ENCODE measurements around the gene FAM89A. TPM values are rescaled to one million over a fixed set of nuclear protein-coding genes. Genes with fewer than 3 reads are reported as not detected.

FAM89A gene
- total RNA-seq, 1 experiment from 2014 or later, result 23.6 TPM

DNA sequence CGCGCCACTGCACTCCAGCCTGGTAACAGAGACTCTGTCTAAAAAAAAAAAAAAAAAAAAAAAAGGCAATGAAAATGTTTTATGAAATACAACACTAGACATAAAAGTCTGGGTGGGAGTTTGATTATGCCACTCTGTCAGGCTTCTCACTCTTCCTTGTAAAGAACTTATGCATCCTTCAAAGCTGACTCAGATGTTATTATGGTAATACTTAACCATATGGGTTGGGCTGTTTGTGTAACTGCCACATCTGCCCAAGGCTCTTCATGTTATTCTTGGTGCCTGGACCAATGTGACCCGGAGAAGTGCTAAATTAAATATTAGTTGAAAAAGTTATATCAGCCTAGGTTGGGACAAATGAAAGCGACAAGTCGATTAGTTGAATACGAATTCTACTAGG, 23.8 kb downstream of the FAM89A start:
- Histone ChIP-seq H3K36me3 (ENCODE audit: control insufficient read depth in 1 of 2, insufficient read depth in 2 of 2, low read length in 2 of 2) (no peaks in the 10 kb centered on the region), H3K4me1 (ENCODE audit: control insufficient read depth in 1 of 2, insufficient read depth in 2 of 2, low read length in 2 of 2) (no peaks in the 10 kb centered on the region), H3K27ac (ENCODE audit: low read depth, low read length) (no peak overlapping the region), H3K79me2 (ENCODE audit: insufficient read depth, low read length) (no peaks in the 10 kb centered on the region), H2AFZ (ENCODE audit: low read depth, low read length, poor library complexity, severe bottlenecking) (no peak overlapping the region), H3K9ac (ENCODE audit: low read length) (no peak overlapping the region), H4K20me1 (ENCODE audit: insufficient read depth) (no peaks in the 10 kb centered on the region), H3K27me3 (ENCODE audit: insufficient read depth, low read length) (no peaks in the 10 kb centered on the region), H3K9me2 (ENCODE audit: insufficient read depth) (no peaks in the 10 kb centered on the region), H3K4me3 (replicated peaks in 1 of 2; ENCODE audit: low read depth in 1 of 2, low read length in 2 of 2) (no peak overlapping the region), H3K4me2 (ENCODE audit: low read length) (no peak overlapping the region), H3K9me3 (ENCODE audit: control insufficient read depth in 1 of 2, insufficient read depth in 1 of 2, low read depth in 1 of 2, low read length in 2 of 2) (no peaks in the 10 kb centered on the region)
- intact Hi-C loops (cut with micrococcal nuclease), result no loop called here
- no TSS peak for BruUV-seq (replicated peaks)
- ATAC-seq, result no peak
- TF ChIP-seq CBX3 (IDR thresholded peaks at IDR 0.05; ENCODE audit: low read depth) (no peak), POLR2A (IDR thresholded peaks at IDR 0.05; ENCODE audit: borderline replicate concordance, extremely low read depth, insufficient read depth, insufficient read length) (no peak), FOSL1 (IDR thresholded peaks at IDR 0.05; ENCODE audit: low read depth) (no peak), ZNF274 (IDR thresholded peaks at IDR 0.05; ENCODE audit: low read depth, low read length) (no peak), ELF1 (IDR thresholded peaks at IDR 0.05; ENCODE audit: borderline replicate concordance, low read depth) (no peak), YY1 (IDR thresholded peaks at IDR 0.05; ENCODE audit: extremely low read depth, insufficient replicate concordance, low read depth, low read length) (no peak), SP1 (IDR thresholded peaks at IDR 0.05; ENCODE audit: low read depth) (no peak), EZH2phosphoT487 (IDR thresholded peaks at IDR 0.05; ENCODE audit: borderline replicate concordance) (no peak), JUND (IDR thresholded peaks at IDR 0.05) (no peak), EZH2 (IDR thresholded peaks at IDR 0.05) (no peak), SRF (IDR thresholded peaks at IDR 0.05; ENCODE audit: low read depth) (no peak), ZBTB33 (IDR thresholded peaks at IDR 0.05; ENCODE audit: extremely low read depth, insufficient replicate concordance, low read length) (no peak), TCF7L2 (IDR thresholded peaks at IDR 0.05; ENCODE audit: borderline replicate concordance, extremely low read depth, insufficient read depth, insufficient read length) (no peak), EGR1 (IDR thresholded peaks at IDR 0.05; ENCODE audit: low read depth) (no peak), SIN3A (IDR thresholded peaks at IDR 0.05; ENCODE audit: low read depth) (no peak), POLR2AphosphoS5 (IDR thresholded peaks at IDR 0.05; ENCODE audit: low read depth, low read length) (no peak)
- TF ChIP-seq, protein P1, sequence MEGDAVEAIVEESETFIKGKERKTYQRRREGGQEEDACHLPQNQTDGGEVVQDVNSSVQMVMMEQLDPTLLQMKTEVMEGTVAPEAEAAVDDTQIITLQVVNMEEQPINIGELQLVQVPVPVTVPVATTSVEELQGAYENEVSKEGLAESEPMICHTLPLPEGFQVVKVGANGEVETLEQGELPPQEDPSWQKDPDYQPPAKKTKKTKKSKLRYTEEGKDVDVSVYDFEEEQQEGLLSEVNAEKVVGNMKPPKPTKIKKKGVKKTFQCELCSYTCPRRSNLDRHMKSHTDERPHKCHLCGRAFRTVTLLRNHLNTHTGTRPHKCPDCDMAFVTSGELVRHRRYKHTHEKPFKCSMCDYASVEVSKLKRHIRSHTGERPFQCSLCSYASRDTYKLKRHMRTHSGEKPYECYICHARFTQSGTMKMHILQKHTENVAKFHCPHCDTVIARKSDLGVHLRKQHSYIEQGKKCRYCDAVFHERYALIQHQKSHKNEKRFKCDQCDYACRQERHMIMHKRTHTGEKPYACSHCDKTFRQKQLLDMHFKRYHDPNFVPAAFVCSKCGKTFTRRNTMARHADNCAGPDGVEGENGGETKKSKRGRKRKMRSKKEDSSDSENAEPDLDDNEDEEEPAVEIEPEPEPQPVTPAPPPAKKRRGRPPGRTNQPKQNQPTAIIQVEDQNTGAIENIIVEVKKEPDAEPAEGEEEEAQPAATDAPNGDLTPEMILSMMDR (IDR thresholded peaks at IDR 0.05 in 2 of 3, conservative IDR thresholded peaks at IDR 0.05 in 1 of 3; ENCODE audit: borderline replicate concordance in 1 of 3, insufficient read depth in 1 of 3, low read depth in 2 of 3, low read length in 2 of 3), result no peak
- TF ChIP-seq, protein P2, sequence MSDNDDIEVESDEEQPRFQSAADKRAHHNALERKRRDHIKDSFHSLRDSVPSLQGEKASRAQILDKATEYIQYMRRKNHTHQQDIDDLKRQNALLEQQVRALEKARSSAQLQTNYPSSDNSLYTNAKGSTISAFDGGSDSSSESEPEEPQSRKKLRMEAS (IDR thresholded peaks at IDR 0.05), result no peak
- ChIA-PET CTCF (interaction anchor here (1.4 kb wide), 1 partner anchor 195 kb away, joined by 9 read pairs; no protein-coding TSS in a partner anchor), RAD21 (ENCODE audit: low non-redundant PET in 1 of 2, low total read pairs in 2 of 2, uncharacterized antibody in 2 of 2, unreplicated experiment in 2 of 2) (no interaction called here), POLR2A (interaction anchor here (0.7 kb wide), 1 partner anchor 150 kb away, joined by 3 read pairs; no protein-coding TSS in a partner anchor)
- no peak for DNase-seq (ENCODE audit: low read depth, low spot score)

Data from HCT116 (cell line).